Eye (tissue), 1 donor: ENCODE results near the gene PRSS33.
A peak's percentile ranks its signal among the peaks of the same experiment; 100 is the strongest.

Source experiments
- DNase-seq: peaks from one replicate; pipeline ENCODE4 v3.0.0-alpha.2; 2015

PRSS33 gene

DNA sequence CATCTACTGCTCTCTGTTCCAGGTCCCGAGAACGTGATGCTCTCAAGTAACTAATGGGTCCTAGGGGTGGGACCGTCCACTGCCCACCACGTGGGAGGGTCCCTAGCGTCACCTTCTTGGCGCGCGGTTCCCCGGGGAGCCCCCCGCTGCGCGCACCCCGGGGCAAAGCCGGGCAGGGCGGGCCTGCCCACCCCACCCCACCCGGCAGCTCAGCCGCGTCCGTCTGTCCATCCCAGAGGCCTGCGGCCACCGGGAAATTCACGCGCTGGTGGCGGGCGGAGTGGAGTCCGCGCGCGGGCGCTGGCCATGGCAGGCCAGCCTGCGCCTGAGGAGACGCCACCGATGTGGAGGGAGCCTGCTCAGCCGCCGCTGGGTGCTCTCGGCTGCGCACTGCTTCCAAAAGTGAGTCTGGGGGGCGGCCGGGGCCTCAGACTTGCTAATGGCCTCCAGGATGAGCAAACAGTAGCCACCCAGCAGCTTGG, 11.4 kb upstream of the PRSS33 start:
- DNase-seq, result no peak

DNA sequence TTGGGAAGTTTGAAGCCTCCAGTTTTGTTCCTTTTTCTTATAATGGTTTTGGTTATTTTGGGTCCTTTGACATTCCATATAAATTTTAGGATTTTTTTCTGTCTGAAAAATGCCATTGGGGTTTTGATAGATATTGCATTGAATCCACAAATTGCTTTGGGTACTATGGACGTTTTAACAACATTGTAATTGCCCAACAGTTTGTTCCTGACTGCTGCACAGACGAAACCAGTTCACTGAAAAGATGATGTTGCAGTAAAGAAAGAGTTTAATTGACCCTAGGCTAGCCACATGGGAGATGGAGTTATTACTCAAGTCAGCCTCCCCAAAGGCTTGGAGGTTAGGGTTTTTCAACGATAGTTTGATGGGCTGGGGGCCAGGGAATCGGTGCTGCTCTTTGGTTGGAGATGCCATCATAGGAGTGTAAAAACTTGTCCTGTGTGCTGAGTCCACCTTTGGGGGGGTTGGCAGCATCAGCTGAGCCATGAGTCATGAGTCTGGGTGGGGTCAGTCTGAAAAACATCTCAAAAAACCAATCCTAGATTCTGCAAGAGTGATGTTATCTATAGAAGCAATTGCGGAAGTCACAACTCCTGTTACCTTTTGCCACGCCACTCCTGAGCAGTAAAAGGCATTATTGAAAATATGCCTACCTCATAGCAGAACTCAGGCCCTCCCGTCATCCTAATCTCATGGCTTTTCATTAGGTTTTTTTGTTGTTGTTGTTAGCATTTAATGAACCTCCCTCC, 8.2 kb upstream of the PRSS33 start:
- no peak for DNase-seq

DNA sequence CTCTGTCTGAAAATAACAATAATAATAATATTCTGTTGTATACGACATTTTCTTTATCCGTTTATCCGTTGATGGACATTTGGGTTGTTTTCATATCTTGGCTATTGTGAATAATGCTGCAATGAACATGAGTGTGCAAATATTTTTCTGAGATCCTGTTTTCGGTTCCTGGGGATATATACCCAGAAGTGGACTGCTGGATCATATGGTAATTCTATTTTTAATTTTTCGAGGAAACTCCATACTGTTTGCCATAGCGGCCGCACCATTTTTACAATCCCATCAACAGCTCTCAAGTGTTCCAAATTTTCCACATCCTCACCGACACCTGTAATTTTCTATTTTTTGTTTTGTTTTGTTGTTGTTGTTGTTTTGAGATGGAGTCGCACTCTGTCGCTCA, 5.6 kb upstream of the PRSS33 start:
- no peak for DNase-seq

DNA sequence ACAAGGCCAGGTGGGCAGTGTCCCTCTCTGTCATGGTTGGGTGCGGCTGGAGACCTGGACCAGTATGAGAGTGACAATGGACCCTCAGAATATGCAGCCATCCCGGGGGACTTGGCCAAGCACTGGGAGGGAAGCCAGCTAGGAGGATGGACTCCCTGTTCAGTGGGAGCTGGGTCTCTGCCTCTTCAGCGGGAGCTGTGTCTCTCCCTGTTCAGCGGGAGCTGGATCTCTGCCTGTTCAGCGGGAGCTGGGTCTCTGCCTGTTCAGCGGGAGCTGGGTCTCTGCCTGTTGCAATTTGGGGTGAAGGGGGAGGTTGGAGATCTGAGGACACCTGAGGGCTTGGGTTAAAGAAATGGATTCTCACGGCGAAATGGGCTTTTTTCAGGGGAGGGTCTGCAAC, 3.8 kb upstream of the PRSS33 start:
- DNase-seq, result no peak

DNA sequence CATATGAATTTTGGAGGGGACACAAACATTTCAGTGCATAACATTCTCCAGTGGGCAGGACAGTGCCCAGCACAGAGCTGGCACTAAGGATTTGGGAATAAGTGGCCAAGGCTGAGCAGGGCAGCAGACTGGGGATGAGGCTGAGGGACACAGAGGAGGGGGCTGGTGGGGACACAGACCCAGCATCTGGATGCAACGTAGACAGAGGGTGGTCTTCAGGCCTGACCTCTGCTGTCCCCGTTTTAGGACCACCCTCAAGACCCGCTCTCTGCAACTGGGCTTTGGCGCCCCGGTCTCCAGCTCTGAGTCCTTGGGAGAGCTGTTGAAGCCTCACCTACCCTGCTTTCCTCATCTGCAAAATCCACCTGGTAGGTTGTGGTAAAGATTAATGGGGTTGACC, 3.3 kb upstream of the PRSS33 start:
- DNase-seq, result no peak

DNA sequence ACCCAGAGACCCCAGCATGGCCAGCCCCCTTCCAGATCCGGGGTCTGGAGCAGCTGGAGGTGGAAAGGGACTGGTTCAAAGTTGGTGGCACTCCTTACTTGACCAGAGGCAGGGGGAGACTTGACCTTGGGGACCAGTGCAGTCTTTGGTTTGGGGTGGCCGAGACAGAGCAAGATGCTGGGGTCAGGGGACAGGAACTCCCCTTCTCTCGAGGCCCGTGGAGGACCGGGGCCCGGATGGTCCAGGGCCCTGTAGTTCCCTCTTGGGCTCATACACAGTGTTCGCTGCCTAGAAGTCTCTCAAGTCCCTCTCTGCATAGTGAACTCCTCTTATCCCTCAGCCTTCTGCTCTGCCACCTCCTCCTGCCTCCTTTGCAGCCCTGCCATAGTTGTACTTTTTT, 601 bp upstream of the PRSS33 start:
- DNase-seq, result no peak

DNA sequence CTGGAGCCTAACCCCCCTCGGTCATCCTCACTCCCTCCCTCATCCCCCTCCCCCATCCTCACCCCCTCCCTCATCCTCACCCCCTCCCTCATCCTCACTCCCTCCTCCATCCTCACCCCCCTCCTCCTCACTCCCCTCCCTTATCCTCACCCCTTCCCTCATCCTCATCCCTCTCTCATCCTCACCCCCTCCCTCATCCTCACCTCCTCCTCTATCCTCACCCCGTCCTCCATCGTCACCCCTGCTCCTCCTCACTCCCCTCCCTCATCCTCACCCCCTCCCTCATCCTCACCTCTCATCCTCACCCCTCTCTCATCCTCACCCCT, 571 bp downstream of the PRSS33 start:
- no peak for DNase-seq

DNA sequence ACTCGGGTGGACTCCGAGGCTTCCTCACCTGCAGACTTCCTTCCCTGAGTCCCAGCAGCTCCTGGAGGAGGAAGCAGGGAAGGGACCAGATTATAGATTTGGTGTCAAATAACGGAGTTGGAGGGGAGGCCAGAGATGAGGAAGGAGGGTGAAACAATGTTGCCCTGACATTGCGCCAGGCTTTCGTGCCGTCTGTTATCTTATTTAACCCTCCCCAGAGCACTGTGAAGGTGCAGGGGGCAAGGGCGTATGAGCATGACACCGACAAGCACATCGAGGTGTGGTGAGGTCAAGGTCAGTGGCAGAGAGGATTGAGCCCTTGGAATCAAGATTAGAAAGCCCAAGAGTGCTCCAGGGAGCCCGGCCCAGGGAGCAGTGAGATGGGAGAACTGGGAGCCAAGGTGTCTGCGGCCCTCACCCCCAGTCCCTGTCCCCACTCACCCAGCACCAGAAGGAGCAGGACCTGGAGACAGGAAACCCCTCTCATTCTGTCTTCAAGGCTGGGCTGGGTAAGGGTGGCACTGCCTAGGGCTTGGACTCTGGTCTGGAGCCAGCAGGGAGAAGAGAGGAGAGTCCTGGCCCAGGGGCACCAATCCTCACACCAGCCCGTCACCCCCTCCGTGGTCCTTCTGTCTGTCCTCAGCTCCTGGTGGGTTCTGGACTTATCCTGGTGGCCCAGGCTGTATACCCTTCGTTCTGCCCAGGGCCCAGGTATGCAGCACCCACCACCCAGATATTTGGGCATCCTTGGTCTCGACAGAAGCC, 1.1 kb downstream of the PRSS33 start:
- DNase-seq, result no peak

DNA sequence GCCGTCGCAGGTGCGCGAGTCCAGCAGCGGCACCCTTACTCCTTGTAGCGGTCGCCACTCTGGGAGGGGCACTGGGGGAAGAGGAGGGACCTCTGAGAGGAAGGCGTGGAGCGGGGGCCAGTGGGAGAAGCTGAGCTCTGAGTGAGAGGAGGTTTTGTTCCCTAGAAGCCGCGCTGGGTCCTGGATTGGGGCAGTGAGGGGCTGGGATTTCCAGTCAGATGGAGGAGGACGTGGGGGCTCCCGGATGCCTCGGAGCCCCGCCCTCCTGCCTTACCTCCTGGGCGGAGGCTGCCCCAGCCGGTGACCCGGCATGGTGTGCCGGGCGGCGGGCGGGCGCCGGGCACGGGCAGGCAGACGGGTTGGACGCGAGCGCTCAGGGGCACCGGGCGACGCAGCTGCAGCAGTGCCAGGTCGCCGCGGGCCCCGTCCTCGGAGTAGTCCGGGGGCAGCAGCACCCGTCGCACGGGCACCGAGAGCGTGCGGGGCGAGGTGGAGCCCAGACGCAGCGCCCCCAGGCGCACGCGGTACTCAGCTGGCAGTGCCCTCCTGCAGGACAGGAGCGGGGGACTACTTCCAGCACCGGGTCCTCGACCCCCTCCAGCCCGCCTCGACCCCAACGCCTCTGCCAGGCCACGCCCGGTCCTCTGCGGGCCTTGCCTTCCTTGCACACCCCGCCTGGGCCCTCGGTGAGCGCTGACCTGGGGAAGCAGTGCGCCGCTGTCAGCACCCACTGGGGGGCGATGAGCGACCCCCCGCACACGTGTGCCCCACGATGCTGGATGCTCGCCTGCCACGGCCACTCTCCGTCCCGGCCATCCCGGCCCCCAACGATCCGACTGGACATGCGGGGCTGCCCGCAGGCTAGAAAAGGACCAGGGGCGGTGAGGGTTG, 2.0 kb downstream of the PRSS33 start:
- no peak for DNase-seq

DNA sequence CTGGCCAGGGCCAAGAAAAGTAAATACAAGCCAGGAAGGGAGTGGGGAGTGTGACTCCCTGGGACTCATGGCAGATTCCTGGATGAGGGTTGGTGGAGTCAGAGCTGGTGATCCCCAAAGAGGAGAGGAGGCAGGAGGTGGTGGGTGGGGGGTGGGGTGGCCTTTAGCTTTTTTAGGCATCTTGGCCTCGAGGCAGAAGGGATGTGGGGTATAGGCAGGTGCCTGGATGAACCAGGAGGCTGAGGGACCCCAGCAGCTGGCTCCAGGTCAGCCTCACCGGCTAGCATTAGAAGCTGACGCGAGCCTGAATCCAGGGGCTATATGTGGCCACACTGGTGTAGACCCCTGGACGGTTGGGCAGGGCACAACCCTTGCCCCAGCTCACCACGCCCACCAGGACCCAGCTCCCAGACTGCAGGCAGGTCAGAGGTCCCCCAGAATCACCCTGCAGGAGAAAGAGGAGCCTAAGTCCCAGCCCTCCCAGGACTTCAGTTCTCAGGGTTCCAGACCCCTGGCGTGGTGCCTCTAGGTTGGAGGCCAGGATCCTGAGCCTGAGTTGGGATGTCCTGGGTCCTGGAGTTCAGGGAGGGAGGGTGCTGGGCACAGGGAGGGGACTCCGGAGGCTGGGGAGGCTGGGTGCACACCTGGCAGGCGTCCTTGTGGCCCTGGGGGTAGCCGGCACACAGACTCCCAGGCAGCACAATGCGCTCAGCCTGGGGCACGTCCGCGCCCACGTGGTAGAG, 2.8 kb downstream of the PRSS33 start:
- no peak for DNase-seq

DNA sequence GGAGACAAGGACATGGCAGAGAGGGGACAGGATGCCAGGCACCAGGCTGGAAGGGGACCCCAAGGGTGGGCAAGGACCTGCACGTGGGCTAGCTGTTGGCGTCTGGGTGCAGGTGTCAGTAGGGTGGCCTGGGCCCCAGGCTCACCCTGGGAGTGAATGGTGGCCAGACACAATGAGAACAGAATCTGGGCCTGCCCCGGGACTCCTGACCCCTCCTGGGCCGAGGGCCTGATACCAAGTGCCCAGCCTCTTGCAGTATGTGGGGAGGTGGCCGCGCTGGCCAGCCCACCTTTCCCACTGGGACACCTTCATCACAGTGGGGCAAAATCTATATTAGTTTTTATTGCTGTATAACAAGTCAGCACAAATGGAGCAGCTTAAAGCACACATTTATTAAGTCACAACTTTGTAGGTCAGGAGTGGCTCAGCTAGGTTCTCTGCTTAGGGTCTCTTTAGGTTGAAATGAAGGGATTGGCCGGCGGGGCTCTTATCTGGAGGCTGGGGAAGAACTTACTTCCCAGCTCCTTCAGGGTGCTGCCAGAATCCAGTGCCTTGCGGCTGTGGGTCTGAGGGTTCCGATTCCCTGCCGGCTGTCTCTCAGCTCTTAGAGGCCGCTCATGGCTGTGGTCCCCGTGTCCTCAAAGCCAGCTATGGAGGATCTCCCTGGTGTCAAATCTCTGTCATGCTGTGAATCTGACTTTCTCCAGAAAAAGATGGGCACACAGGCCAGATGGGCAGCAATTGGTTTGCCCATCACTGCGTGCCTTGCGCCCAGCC, 3.6 kb downstream of the PRSS33 start:
- no peak for DNase-seq

DNA sequence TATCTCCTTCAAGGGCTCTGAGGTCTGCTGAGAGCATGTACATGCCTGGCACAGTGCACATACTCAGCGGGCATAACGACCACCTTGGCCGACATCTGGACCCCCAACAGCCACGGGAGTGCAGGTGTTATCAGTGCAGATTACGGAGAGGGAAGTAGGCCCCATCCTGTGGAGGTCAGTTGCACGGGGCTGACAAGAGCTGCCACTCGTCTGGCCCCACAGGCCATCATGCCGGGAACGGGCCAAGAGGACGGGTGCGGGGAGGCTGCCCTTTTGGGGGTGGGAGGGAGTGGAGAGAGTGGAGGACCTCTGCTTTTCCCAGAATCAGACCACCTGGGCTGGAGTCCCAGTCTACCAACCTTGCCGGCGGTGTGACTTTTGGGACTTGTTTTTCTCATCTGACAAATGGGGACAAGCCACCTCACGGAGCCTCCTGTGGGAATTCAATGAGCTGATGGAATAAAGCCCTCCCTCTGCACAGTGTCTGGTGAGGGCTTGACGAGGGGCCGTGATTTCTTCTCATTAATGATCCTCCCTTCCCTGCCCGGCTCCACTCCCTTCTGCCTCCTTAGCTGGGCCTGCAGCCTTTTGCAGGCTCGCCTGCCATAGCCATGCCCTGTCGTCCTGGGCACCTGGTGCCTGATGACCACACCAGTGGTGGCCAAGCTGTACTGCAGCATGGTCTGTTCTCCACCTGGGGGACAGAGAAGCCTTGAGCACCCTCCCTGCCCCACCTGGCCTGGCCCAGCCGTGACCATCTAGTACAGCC, 4.6 kb downstream of the PRSS33 start:
- DNase-seq, result no peak

DNA sequence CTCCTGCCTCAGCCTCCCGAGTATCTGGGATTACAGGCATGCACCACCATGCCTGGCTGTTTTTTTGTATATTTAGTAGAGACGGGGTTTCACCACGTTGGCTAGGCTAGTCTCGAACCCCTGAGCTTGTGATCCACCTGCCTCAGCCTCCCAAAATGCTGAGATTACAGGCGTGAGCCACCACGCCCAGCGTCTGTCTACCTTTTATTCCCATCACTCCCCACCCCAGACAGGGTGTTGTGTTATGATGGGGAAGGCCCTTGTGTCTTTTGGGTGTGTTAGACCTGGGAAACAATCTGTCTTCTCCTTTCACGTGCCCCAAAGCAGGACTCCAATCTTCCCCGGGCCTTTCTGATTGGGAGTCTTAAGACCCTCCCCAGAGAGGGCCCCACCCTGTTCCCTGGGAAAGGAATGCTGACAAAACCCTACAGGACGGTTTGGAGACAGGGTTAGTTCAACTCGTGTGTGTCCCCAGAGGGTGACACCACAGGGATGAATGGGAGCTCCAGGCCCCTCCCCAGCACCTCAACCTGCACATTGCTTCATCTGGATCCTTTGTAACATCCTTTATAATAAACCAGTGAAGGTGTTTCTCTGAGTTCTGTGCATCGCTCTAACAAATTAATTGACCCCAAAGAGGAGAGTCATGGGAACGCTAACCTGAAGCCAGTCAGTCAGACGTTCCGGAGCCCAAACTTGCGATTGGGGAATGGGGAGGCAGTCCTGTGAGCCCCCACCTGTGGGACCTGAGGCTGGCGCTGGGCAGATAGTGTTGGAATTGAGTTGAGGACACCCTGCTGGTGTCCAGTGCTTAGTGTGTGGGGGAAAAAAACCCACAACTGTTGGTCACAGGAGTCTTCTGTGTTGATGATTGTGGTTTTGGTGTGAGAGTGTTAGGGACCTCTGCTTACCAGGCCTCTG, 7.1 kb downstream of the PRSS33 start:
- DNase-seq, result no peak

DNA sequence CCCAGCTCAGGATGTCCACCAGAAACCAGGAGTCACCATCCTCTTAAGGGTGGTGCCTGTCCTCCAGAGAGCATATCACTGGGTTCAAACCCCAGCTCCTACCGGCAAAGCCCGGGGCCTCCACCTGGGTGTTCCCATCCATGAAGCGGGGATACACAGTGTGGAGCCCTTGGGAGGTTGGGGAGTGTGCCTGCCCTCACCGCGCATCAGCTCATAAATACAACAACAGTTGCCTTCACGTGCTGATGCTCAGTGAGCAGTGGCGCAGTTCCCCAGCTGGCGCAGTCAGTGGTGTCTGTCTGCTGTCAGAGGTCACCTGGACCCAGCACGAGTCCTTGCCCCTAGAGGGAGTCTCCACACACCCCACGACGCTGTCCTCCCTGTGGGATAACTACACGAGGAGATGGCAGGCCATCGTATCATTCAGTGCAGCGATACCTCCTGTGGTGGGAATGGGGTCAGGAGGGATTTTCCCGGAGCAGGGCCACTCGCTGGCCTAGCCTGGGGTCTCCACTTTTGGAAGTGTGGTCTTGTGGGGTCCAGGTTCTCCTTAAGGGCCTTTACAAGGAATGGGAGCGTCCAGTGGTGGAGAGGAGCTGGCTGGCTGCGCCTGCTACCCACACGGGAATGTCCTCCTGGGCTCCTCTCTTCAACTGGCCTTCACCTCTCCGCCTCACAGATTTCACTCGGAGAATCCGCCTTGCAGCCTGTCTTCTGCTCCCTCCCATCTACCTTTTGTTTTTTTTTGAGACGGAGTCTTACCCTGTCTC, 8.0 kb downstream of the PRSS33 start:
- DNase-seq, result no peak

DNA sequence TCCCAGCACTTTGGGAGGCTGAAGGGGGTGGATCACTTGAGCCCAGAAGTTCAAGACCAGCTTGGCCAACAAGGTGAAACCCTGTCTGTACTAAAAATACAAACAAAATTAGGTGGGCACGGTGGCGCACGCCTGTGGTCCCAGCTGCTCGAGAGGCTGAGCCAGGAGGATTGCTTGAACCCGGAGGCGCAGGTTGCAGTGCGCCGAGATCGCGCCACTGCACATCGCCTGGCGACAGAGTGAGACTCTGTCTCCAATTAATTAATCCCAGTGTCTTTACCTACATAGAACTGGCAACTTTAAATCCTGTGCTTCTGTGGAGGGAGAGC, 8.8 kb downstream of the PRSS33 start:
- no peak for DNase-seq

DNA sequence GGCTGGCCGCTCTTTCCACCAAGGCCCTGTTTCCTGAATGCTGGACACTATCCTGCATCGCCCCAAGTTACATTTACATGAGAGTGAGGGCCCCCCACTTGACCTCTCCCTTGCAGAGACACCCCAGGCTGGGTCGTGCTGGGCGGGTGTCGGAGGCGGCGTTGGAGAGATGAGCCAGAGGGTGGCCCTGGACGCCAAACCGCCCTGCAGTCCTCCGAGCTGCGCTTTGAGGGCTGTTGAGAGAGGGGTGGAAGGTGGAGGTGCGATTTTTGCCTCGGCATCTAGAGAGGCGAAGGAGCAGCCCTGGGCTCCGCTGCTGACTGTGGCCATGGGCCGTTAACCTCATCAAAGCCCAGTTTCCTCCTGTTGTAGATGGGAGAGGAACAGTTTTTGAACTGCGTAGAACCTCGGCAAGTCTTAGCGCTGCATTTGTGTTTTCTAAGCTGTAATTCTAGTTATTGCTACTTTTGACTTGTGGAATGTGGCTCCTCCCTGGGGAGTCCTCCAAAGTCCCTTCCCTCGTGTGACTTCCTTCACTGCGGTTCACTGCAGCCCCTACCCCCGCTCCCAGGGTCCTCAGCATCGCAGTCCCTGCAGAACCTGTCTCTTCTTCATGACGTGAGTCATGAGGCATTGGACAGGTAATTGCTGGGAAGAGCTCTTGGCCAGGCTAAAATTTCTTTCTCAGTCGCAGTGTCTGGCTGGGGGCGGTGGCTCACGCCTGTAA, 9.3 kb downstream of the PRSS33 start:
- no peak for DNase-seq

DNA sequence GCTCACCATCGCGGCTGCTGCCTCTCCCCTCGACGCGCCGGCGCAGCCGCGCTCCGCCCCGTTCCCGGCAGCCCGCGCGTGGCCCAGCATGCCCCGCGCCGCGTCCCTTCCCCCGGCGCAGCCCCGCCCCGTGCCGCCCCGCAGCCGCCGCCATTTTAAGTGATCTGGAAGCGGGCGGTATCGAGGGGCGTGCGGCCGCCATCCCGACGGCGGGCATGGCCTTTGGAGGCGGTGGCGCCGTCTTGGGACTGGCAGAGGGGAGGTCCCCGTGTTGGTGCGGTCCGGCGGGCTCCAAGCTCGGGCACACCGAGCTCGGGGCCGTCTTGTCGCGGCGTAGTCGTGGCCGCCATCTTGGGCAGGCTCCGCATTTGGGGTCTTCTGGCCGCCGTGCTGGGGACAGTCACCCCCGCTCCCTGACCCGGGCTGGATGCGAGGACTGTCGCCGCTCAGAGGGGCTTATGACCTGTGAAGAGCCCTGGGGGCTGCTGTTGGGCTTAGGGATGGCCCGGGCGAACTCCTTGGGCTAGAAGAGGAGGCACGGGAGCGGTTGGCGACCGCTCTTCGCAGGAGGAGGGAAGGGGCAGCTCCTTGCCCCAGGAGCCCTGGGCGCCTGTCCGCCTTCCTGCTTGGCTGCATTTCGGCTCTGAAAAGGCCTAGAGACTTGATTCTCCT, 10.0 kb downstream of the PRSS33 start, which contains the start of gene ELOB:
Gene ELOB, minus strand, starts transcription at position 50 of the 672 bp plus-strand sequence. Its CDS starts 41 bp downstream, at position 9.
- peak; percentile 95 for DNase-seq
